ENCODE measurements around the gene CSNK1E. TPM values are rescaled to one million over a fixed set of nuclear protein-coding genes. Genes with fewer than 3 reads are reported as not detected.

CSNK1E gene
- total and polyA plus RNA-seq, 2 of the 8 experiments (the other 6 are each of a cell fraction or from before 2014, with no cell fraction given), result 247 to 263 TPM

DNA sequence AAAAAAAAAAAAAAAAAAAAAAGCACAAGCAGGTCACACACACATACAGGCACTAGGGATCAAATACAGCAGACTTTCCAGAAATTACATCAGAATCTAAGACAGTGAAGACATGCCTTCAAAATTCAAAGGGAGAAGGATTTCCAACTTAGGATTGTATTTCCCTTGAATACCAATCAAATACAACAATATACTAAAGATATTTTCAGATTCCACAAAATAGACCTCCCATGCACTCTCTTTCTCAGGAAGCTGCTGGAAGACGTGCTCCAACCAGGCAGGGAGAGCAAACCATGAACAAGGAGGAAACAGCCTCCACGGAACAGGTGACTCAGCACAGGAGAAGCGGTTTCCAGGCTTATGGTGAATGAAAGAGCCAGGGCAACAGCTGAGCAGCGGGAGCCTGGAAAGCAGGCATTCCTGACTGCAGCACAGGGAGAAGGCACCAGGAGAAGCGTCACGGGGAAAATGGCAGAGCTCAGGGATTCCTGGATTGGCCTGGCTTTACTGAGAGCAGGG, 76.4 kb downstream of the CSNK1E start (continued):
- TF ChIP-seq, protein P1, sequence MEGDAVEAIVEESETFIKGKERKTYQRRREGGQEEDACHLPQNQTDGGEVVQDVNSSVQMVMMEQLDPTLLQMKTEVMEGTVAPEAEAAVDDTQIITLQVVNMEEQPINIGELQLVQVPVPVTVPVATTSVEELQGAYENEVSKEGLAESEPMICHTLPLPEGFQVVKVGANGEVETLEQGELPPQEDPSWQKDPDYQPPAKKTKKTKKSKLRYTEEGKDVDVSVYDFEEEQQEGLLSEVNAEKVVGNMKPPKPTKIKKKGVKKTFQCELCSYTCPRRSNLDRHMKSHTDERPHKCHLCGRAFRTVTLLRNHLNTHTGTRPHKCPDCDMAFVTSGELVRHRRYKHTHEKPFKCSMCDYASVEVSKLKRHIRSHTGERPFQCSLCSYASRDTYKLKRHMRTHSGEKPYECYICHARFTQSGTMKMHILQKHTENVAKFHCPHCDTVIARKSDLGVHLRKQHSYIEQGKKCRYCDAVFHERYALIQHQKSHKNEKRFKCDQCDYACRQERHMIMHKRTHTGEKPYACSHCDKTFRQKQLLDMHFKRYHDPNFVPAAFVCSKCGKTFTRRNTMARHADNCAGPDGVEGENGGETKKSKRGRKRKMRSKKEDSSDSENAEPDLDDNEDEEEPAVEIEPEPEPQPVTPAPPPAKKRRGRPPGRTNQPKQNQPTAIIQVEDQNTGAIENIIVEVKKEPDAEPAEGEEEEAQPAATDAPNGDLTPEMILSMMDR (IDR thresholded peaks at IDR 0.05; ENCODE audit: control extremely low read depth in 1 of 3, insufficient read depth in 1 of 3, low read depth in 1 of 3, low read length in 3 of 3), result no peak
- TF ChIP-seq RFX5 (IDR thresholded peaks at IDR 0.05; ENCODE audit: borderline replicate concordance, low read depth, low read length) (no peak), POLR2A (IDR thresholded peaks at IDR 0.05; ENCODE audit: control extremely low read depth in 1 of 2, low read depth in 2 of 2, low read length in 2 of 2) (0 out of 3 replicates have a peak, but pooled peaks of 1 of the 2 experiments have one; percentile 39), TBP (IDR thresholded peaks at IDR 0.05; ENCODE audit: low read depth, low read length) (peak; percentile 67), SIX5 (IDR thresholded peaks at IDR 0.05; ENCODE audit: low read depth, low read length) (no peak), EZH2 (IDR thresholded peaks at IDR 0.05; ENCODE audit: low read depth, low read length, severe bottlenecking) (no peak), SIN3A (conservative IDR thresholded peaks at IDR 0.05 in 1 of 2, IDR thresholded peaks at IDR 0.05 in 1 of 2; ENCODE audit: low read depth in 1 of 2, low read length in 2 of 2) (peak; percentile 65 to 82; a peak in 2 of 4 replicates)
- TF ChIP-seq, protein P2, sequence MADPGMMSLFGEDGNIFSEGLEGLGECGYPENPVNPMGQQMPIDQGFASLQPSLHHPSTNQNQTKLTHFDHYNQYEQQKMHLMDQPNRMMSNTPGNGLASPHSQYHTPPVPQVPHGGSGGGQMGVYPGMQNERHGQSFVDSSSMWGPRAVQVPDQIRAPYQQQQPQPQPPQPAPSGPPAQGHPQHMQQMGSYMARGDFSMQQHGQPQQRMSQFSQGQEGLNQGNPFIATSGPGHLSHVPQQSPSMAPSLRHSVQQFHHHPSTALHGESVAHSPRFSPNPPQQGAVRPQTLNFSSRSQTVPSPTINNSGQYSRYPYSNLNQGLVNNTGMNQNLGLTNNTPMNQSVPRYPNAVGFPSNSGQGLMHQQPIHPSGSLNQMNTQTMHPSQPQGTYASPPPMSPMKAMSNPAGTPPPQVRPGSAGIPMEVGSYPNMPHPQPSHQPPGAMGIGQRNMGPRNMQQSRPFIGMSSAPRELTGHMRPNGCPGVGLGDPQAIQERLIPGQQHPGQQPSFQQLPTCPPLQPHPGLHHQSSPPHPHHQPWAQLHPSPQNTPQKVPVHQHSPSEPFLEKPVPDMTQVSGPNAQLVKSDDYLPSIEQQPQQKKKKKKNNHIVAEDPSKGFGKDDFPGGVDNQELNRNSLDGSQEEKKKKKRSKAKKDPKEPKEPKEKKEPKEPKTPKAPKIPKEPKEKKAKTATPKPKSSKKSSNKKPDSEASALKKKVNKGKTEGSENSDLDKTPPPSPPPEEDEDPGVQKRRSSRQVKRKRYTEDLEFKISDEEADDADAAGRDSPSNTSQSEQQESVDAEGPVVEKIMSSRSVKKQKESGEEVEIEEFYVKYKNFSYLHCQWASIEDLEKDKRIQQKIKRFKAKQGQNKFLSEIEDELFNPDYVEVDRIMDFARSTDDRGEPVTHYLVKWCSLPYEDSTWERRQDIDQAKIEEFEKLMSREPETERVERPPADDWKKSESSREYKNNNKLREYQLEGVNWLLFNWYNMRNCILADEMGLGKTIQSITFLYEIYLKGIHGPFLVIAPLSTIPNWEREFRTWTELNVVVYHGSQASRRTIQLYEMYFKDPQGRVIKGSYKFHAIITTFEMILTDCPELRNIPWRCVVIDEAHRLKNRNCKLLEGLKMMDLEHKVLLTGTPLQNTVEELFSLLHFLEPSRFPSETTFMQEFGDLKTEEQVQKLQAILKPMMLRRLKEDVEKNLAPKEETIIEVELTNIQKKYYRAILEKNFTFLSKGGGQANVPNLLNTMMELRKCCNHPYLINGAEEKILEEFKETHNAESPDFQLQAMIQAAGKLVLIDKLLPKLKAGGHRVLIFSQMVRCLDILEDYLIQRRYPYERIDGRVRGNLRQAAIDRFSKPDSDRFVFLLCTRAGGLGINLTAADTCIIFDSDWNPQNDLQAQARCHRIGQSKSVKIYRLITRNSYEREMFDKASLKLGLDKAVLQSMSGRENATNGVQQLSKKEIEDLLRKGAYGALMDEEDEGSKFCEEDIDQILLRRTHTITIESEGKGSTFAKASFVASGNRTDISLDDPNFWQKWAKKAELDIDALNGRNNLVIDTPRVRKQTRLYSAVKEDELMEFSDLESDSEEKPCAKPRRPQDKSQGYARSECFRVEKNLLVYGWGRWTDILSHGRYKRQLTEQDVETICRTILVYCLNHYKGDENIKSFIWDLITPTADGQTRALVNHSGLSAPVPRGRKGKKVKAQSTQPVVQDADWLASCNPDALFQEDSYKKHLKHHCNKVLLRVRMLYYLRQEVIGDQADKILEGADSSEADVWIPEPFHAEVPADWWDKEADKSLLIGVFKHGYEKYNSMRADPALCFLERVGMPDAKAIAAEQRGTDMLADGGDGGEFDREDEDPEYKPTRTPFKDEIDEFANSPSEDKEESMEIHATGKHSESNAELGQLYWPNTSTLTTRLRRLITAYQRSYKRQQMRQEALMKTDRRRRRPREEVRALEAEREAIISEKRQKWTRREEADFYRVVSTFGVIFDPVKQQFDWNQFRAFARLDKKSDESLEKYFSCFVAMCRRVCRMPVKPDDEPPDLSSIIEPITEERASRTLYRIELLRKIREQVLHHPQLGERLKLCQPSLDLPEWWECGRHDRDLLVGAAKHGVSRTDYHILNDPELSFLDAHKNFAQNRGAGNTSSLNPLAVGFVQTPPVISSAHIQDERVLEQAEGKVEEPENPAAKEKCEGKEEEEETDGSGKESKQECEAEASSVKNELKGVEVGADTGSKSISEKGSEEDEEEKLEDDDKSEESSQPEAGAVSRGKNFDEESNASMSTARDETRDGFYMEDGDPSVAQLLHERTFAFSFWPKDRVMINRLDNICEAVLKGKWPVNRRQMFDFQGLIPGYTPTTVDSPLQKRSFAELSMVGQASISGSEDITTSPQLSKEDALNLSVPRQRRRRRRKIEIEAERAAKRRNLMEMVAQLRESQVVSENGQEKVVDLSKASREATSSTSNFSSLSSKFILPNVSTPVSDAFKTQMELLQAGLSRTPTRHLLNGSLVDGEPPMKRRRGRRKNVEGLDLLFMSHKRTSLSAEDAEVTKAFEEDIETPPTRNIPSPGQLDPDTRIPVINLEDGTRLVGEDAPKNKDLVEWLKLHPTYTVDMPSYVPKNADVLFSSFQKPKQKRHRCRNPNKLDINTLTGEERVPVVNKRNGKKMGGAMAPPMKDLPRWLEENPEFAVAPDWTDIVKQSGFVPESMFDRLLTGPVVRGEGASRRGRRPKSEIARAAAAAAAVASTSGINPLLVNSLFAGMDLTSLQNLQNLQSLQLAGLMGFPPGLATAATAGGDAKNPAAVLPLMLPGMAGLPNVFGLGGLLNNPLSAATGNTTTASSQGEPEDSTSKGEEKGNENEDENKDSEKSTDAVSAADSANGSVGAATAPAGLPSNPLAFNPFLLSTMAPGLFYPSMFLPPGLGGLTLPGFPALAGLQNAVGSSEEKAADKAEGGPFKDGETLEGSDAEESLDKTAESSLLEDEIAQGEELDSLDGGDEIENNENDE (IDR thresholded peaks at IDR 0.05; ENCODE audit: insufficient replicate concordance, low read length), result no peak

All from H1 (cell line).